Measurements from ENCODE around the gene RSRC2. TPM values are rescaled to one million over a fixed set of nuclear protein-coding genes. Genes with fewer than 3 reads are reported as not detected.
"Not testable (repeated sequence)": the region's sequence is repeated elsewhere in the genome, so short reads cannot be mapped to it uniquely, and the experiment has no call there.

RSRC2 gene
- total RNA-seq, 1 experiment from 2014 or later = 56.6 TPM

- no peak for DNase-seq (ENCODE audit: extremely low read depth, low read depth)
Measured at GRCh38 chr12:122489038-122489437, 37.7 kb downstream of the RSRC2 start.

- not testable (repeated sequence) for DNase-seq (ENCODE audit: extremely low read depth, low read depth)
Measured at GRCh38 chr12:122487807-122488206, 38.9 kb downstream of the RSRC2 start.

GRCh38 chr12:122486805-122487426 lies 39.8 kb downstream of the RSRC2 start:
- no peak for DNase-seq (ENCODE audit: extremely low read depth, low read depth)

GRCh38 chr12:122486360-122486759 lies 40.4 kb downstream of the RSRC2 start:
- DNase-seq (ENCODE audit: extremely low read depth, low read depth) = not testable (repeated sequence)

- DNase-seq (ENCODE audit: extremely low read depth, low read depth) = not testable (repeated sequence)
Measured at GRCh38 chr12:122484385-122484784, 42.4 kb downstream of the RSRC2 start.

GRCh38 chr12:122483969-122484368 lies 42.8 kb downstream of the RSRC2 start:
- DNase-seq (ENCODE audit: extremely low read depth, low read depth) = no peak

GRCh38 chr12:122481861-122482260 lies 44.9 kb downstream of the RSRC2 start:
- DNase-seq (ENCODE audit: extremely low read depth, low read depth) = no peak

- no peak for DNase-seq (ENCODE audit: extremely low read depth, low read depth)
Measured at GRCh38 chr12:122480753-122481152, 46.0 kb downstream of the RSRC2 start.

- DNase-seq (ENCODE audit: extremely low read depth, low read depth) = no peak
Measured at GRCh38 chr12:122474324-122474716, 52.4 kb downstream of the RSRC2 start.

- DNase-seq (ENCODE audit: extremely low read depth, low read depth) = no peak
Measured at GRCh38 chr12:122473543-122474323, 53.0 kb downstream of the RSRC2 start.

GRCh38 chr12:122471324-122472226 lies 55.2 kb downstream of the RSRC2 start:
- peak; percentile 80 for DNase-seq (ENCODE audit: extremely low read depth, low read depth)

GRCh38 chr12:122470576-122470975 lies 56.2 kb downstream of the RSRC2 start:
- not testable (repeated sequence) for DNase-seq (ENCODE audit: extremely low read depth, low read depth)

- not testable (repeated sequence) for DNase-seq (ENCODE audit: extremely low read depth, low read depth)
Measured at GRCh38 chr12:122469856-122470255, 56.9 kb downstream of the RSRC2 start.

GRCh38 chr12:122467983-122468382 lies 58.8 kb downstream of the RSRC2 start:
- no peak for DNase-seq (ENCODE audit: extremely low read depth, low read depth)

GRCh38 chr12:122464317-122465042 lies 62.3 kb downstream of the RSRC2 start:
- DNase-seq (ENCODE audit: extremely low read depth, low read depth) = peak; percentile 94

GRCh38 chr12:122460641-122461040 lies 66.1 kb downstream of the RSRC2 start:
- no peak for DNase-seq (ENCODE audit: extremely low read depth, low read depth)

GRCh38 chr12:122460061-122460460 lies 66.7 kb downstream of the RSRC2 start:
- no peak for DNase-seq (ENCODE audit: extremely low read depth, low read depth)

GRCh38 chr12:122459211-122459610 lies 67.5 kb downstream of the RSRC2 start:
- DNase-seq (ENCODE audit: extremely low read depth, low read depth) = no peak

- no peak for DNase-seq (ENCODE audit: extremely low read depth, low read depth)
Measured at GRCh38 chr12:122458105-122459035, 68.4 kb downstream of the RSRC2 start.

Data from NCI-H460 (cell line).